SK-N-SH (cell line): ENCODE measurements around the gene C16orf96. TPM values are rescaled to one million over a fixed set of nuclear protein-coding genes. Genes with fewer than 3 reads are reported as not detected.

Source experiments
- CTCF ChIA-PET: fragments of 300-600, 350-600 bp; formaldehyde crosslinking; extraction: SDS; loops from one replicate; lab custom pipeline; 2021; lab: Yijun Ruan, JAX
- POLR2A ChIA-PET: fragments of 350-600 bp; sonication (Branson Sonifier 250); formaldehyde crosslinking; extraction: SDS; loops from one replicate; lab custom pipeline; 2020; ENCODE audit warnings: antibody characterized with exemption, inconsistent platforms; lab: Yijun Ruan, JAX
- DNase-seq: peaks from one replicate; pipeline ENCODE4 v3.0.0; 2012
- H2AFZ ChIP-seq: fragments of 200-600 bp; sonication (generic); 2 replicates; pipeline ENCODE4 v1.8.1; 2016; ENCODE audit warnings: antibody characterized with exemption, mild to moderate bottlenecking, low read depth
- H3F3A ChIP-seq: fragments of 200-600 bp; sonication (generic); replicated peaks from 2 replicates; pipeline ENCODE3; 2016; ENCODE audit warnings: antibody characterized with exemption, mild to moderate bottlenecking; ENCODE audit not compliant: insufficient read depth
- H3K27ac ChIP-seq, 2 experiments: fragments of 200-500 bp in 1 of 2; fragments of 200-600 bp in 1 of 2; sonication (Bioruptor generic) in 1 of 2; sonication (generic), shearing (Covaris generic) in 1 of 2; 2 replicates each; pipeline versions ENCODE4 v1.5.1 to v1.6.1; 2014 to 2016; ENCODE audit warnings: low read depth in 2 of 2, inconsistent platforms in 1 of 2, low read length in 1 of 2, mild to moderate bottlenecking in 1 of 2, mixed read lengths in 1 of 2
- H3K27me3 ChIP-seq: fragments of 200-600 bp; sonication (generic), shearing (Covaris generic); 2 replicates; pipeline ENCODE4 v1.6.1; 2016; ENCODE audit warnings: mixed run types; ENCODE audit not compliant: insufficient read depth
- H3K36me3 ChIP-seq, 2 experiments: fragments of 200-500 bp in 1 of 2; fragments of 200-600 bp in 1 of 2; sonication (Bioruptor generic) in 1 of 2; sonication (generic) in 1 of 2; replicated peaks in 1 of 2; 2 replicates each; pipeline versions ENCODE3 to v1.5.1; 2014 to 2016; ENCODE audit warnings: low read length in 1 of 2, mild to moderate bottlenecking in 1 of 2; ENCODE audit not compliant: insufficient read depth in 2 of 2, control insufficient read depth in 1 of 2
- H3K4me1 ChIP-seq, 2 experiments: fragments of 200-500 bp in 1 of 2; fragments of 200-600 bp in 1 of 2; sonication (Bioruptor generic) in 1 of 2; sonication (generic), shearing (Covaris generic) in 1 of 2; 2 replicates each; pipeline versions ENCODE4 v1.5.1 to v1.6.1; 2014 to 2016; ENCODE audit warnings: low read depth in 1 of 2, low read length in 1 of 2, mixed run types in 1 of 2; ENCODE audit not compliant: insufficient read depth in 2 of 2, control insufficient read depth in 1 of 2
- H3K4me2 ChIP-seq: fragments of 200-600 bp; sonication (generic), shearing (Covaris generic); 2 replicates; pipeline ENCODE4 v1.6.1; 2017; ENCODE audit warnings: mixed run types
- H3K4me3 ChIP-seq, 2 experiments: fragments of 200-500 bp in 1 of 2; fragments of 200-600 bp in 1 of 2; sonication (Bioruptor generic) in 1 of 2; sonication (generic), shearing (Covaris generic) in 1 of 2; 2 replicates each; pipeline versions ENCODE4 v1.5.1 to v1.8.1; 2014 to 2016; ENCODE audit warnings: low read depth in 2 of 2, inconsistent platforms in 1 of 2, low read length in 1 of 2, mild to moderate bottlenecking in 1 of 2, mixed read lengths in 1 of 2, moderate library complexity in 1 of 2
- H3K79me2 ChIP-seq: fragments of 200-600 bp; sonication (generic); 2 replicates; pipeline ENCODE4 v1.8.1; 2017; ENCODE audit warnings: mild to moderate bottlenecking; ENCODE audit not compliant: insufficient read depth
- H3K9ac ChIP-seq: fragments of 200-600 bp; sonication (generic); 2 replicates; pipeline ENCODE4 v1.6.1; 2017; ENCODE audit warnings: mixed run types
- H3K9me2 ChIP-seq: fragments of 200-600 bp; sonication (generic); 2 replicates; pipeline ENCODE4 v1.6.1; 2017; ENCODE audit warnings: mixed run types
- H3K9me3 ChIP-seq: fragments of 200-600 bp; sonication (generic); 2 replicates; pipeline ENCODE4 v1.6.1; 2017; ENCODE audit warnings: mixed run types, mild to moderate bottlenecking, moderate library complexity
- H4K20me1 ChIP-seq: fragments of 200-600 bp; sonication (generic); 2 replicates; pipeline ENCODE4 v1.6.1; 2017; ENCODE audit warnings: mild to moderate bottlenecking, mixed run types; ENCODE audit not compliant: insufficient read depth
- CHD2 ChIP-seq: fragments of 150-350 bp; IDR thresholded peaks from 2 replicates; pipeline ENCODE4 v1.6.1; 2018; ENCODE audit warnings: low read length; ENCODE audit not compliant: partially characterized antibody
- ELF1 ChIP-seq: IDR thresholded peaks from 2 replicates; pipeline ENCODE4 v1.4.0; 2012
- FOSL2 ChIP-seq: IDR thresholded peaks from 2 replicates; pipeline ENCODE4 v1.4.0; 2012; ENCODE audit warnings: low read depth, mild to moderate bottlenecking, moderate library complexity, borderline replicate concordance
- GABPA ChIP-seq: IDR thresholded peaks from 2 replicates; pipeline ENCODE4 v1.4.0; 2012; ENCODE audit warnings: low read depth, mild to moderate bottlenecking
- MXI1 ChIP-seq: IDR thresholded peaks from 2 replicates; pipeline ENCODE4 v1.6.1; 2012; ENCODE audit warnings: mild to moderate bottlenecking, low read depth, low read length, improper control_type of control experiment
- NRF1 ChIP-seq: IDR thresholded peaks from 2 replicates; pipeline ENCODE4 v1.6.1; 2012; ENCODE audit warnings: low read depth, mild to moderate bottlenecking, low read length
- PBX3 ChIP-seq: IDR thresholded peaks from 2 replicates; pipeline ENCODE4; 2012
- POLR2AphosphoS5 ChIP-seq: IDR thresholded peaks from 2 replicates; pipeline ENCODE4 v1.6.1; 2012; ENCODE audit warnings: low read depth, low read length
- RAD21 ChIP-seq: IDR thresholded peaks from 2 replicates; pipeline ENCODE4 v1.6.1; 2012; ENCODE audit warnings: mild to moderate bottlenecking, low read length
- SIN3A ChIP-seq: IDR thresholded peaks from 2 replicates; pipeline ENCODE4 v1.6.1; 2012; ENCODE audit warnings: low read depth, mild to moderate bottlenecking, low read length, moderate library complexity, borderline replicate concordance
- TAF1 ChIP-seq: IDR thresholded peaks from 2 replicates; pipeline ENCODE4 v1.6.1; 2012; ENCODE audit warnings: low read depth, mild to moderate bottlenecking, low read length, moderate library complexity, borderline replicate concordance
- TCF12 ChIP-seq: IDR thresholded peaks from 2 replicates; pipeline ENCODE4 v1.4.0; 2012
- USF2 ChIP-seq: fragments of 150-350 bp; IDR thresholded peaks from 2 replicates; pipeline ENCODE4 v1.6.1; 2017; ENCODE audit warnings: antibody characterized with exemption, low read length, low read depth, borderline replicate concordance
- YY1 ChIP-seq: IDR thresholded peaks from 2 replicates; pipeline ENCODE4 v1.4.0; 2012; ENCODE audit warnings: low read depth, mild to moderate bottlenecking
- ZBTB33 ChIP-seq: IDR thresholded peaks from 2 replicates; pipeline ENCODE4 v1.4.0; 2012; ENCODE audit warnings: low read depth, borderline replicate concordance
- WGBS: methylation state at CpG from one replicate; pipeline ENCODE4 v1.1.6; 2017; ENCODE audit warnings: low lambda C conversion rate; 5-methylcytosine and 5-hydroxymethylcytosine counted together
- polyA plus RNA-seq, 3 experiments: library from polyadenylated mRNA; depleted of rRNA; stranded (reverse); fragments of >200 nt; gene quantifications; 2 replicates each; pipeline ENCODE4 v1.2.3, GENCODE V29; 2012
- TF ChIP-seq, protein P1 (sequence below): IDR thresholded peaks from 2 replicates; pipeline ENCODE4 v1.4.0; 2012; ENCODE audit warnings: low read depth
- TF ChIP-seq, protein P2 (sequence below): fragments of 150-350 bp; IDR thresholded peaks from 2 replicates; pipeline ENCODE4 v1.6.1; 2016; ENCODE audit warnings: mild to moderate bottlenecking, low read depth, low read length
- TF ChIP-seq, protein P3 (sequence below): fragments of 200-600 bp; sonication (generic); IDR thresholded peaks from 2 replicates; pipeline ENCODE4 v1.6.1; 2017; ENCODE audit warnings: antibody characterized with exemption, mild to moderate bottlenecking, moderate library complexity

The C16orf96 gene
- polyA plus RNA-seq, 1 of the 3 experiments (the other 2 are of a cell fraction): 0.05 TPM

GRCh38 chr16:4614571-4615383, 58.6 kb downstream of the C16orf96 start, which contains the start of gene UBALD1:
UBALD1 (minus strand) TSS chr16:4614888; CDS start chr16:4614797, 91 bp downstream.
- Histone ChIP-seq H3K36me3 (no peaks in the 10 kb centered on the region), H3K27me3 (no peaks in the 10 kb centered on the region), H3K79me2 (peaks cover 55% of the 10 kb centered on the region), H3K4me2 (peak within 1 kb of the TSS; percentile 88), H3K9ac (peak within 1 kb of the TSS; percentile 80), H3K4me1 (peaks cover 13 to 39% of the 10 kb centered on the region in 2 experiments; a peak in 3 of 4 replicates), H3K9me2 (no peaks in the 10 kb centered on the region), H3F3A (peaks cover 13% of the 10 kb centered on the region), H2AFZ (peak within 1 kb of the TSS; percentile 89), H4K20me1 (peaks cover 36% of the 10 kb centered on the region), H3K27ac (peak within 1 kb of the TSS; percentile 78 to 84), H3K4me3 (peak within 1 kb of the TSS; percentile 83 to 94), H3K9me3 (no peaks in the 10 kb centered on the region)
- DNase-seq: peak; percentile 93
- POLR2A ChIA-PET: interaction anchor here (0.6 kb wide), 1 partner anchor 807 kb away, joined by 3 read pairs; no protein-coding TSS in a partner anchor
- CTCF ChIA-PET: interaction anchor here (1.5 to 2.1 kb wide), 3 partner anchors 9 to 66 kb away, joined by 4 to 7 read pairs (median 5); partner anchors contain the start of gene MGRN1
- TF ChIP-seq USF2 (no peak), GABPA (peak; percentile 61), RAD21 (no peak), SIN3A (0 out of 2 replicates have a peak, but pooled peaks have one; percentile 55), TAF1 (peak; percentile 81), FOSL2 (peak; percentile 83; the same call in 1 of the 2 replicates), NRF1 (peak; percentile 36; the same call in 1 of the 2 replicates), PBX3 (no peak), TCF12 (peak; percentile 12; the same call in 1 of the 2 replicates), YY1 (peak; percentile 85), ELF1 (0 out of 2 replicates have a peak, but pooled peaks have one; percentile 17), MXI1 (peak; percentile 85), CHD2 (peak; percentile 94), POLR2AphosphoS5 (peak; percentile 58), ZBTB33 (peak; percentile 90; the same call in 1 of the 2 replicates)
- TF ChIP-seq, protein P1, sequence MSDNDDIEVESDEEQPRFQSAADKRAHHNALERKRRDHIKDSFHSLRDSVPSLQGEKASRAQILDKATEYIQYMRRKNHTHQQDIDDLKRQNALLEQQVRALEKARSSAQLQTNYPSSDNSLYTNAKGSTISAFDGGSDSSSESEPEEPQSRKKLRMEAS: peak; percentile 87
- TF ChIP-seq, protein P2, sequence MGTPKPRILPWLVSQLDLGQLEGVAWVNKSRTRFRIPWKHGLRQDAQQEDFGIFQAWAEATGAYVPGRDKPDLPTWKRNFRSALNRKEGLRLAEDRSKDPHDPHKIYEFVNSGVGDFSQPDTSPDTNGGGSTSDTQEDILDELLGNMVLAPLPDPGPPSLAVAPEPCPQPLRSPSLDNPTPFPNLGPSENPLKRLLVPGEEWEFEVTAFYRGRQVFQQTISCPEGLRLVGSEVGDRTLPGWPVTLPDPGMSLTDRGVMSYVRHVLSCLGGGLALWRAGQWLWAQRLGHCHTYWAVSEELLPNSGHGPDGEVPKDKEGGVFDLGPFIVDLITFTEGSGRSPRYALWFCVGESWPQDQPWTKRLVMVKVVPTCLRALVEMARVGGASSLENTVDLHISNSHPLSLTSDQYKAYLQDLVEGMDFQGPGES: no peak
- TF ChIP-seq, protein P3, sequence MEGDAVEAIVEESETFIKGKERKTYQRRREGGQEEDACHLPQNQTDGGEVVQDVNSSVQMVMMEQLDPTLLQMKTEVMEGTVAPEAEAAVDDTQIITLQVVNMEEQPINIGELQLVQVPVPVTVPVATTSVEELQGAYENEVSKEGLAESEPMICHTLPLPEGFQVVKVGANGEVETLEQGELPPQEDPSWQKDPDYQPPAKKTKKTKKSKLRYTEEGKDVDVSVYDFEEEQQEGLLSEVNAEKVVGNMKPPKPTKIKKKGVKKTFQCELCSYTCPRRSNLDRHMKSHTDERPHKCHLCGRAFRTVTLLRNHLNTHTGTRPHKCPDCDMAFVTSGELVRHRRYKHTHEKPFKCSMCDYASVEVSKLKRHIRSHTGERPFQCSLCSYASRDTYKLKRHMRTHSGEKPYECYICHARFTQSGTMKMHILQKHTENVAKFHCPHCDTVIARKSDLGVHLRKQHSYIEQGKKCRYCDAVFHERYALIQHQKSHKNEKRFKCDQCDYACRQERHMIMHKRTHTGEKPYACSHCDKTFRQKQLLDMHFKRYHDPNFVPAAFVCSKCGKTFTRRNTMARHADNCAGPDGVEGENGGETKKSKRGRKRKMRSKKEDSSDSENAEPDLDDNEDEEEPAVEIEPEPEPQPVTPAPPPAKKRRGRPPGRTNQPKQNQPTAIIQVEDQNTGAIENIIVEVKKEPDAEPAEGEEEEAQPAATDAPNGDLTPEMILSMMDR: no peak
- WGBS: 0% methylated on average over 11 of the region's 100 CpGs
